K562 (cell line): ENCODE results near the gene LYPD3.

Experiments
- FOXA1 ChIP-seq: fragments of 450-650 bp; IDR thresholded peaks from 2 replicates; pipeline ENCODE4 v1.6.1; 2016; ENCODE audit warnings: mild to moderate bottlenecking, borderline replicate concordance
- NBN ChIP-seq: fragments of 450-650 bp; IDR thresholded peaks from 2 replicates; pipeline ENCODE4 v1.6.1; 2016; ENCODE audit warnings: low read depth, mild to moderate bottlenecking
- SP1 ChIP-seq: sonication (generic); formaldehyde crosslinking; IDR thresholded peaks from 2 replicates; pipeline ENCODE4 v1.8.1; 2022; ENCODE audit warnings: mild to moderate bottlenecking, missing genetic modification reagents
- ZNF561 ChIP-seq: fragments of 450-650 bp; formaldehyde crosslinking; conservative IDR thresholded peaks from 2 replicates; pipeline ENCODE4 v1.4.0; 2020; ENCODE audit warnings: mild to moderate bottlenecking, moderate library complexity
- TF ChIP-seq, protein P1 (sequence below), 3 experiments: IDR thresholded peaks in 2 of 3; conservative IDR thresholded peaks in 1 of 3; 2 replicates each; pipeline ENCODE4 v1.5.1; 2011 to 2012; ENCODE audit warnings: low read length in 3 of 3, mild to moderate bottlenecking in 3 of 3, control low read depth in 2 of 3, improper control_type of control experiment in 1 of 3, inconsistent platforms in 1 of 3, low read depth in 1 of 3, mixed read lengths in 1 of 3, moderate library complexity in 1 of 3; ENCODE audit not compliant: insufficient read depth in 2 of 3

DNA sequence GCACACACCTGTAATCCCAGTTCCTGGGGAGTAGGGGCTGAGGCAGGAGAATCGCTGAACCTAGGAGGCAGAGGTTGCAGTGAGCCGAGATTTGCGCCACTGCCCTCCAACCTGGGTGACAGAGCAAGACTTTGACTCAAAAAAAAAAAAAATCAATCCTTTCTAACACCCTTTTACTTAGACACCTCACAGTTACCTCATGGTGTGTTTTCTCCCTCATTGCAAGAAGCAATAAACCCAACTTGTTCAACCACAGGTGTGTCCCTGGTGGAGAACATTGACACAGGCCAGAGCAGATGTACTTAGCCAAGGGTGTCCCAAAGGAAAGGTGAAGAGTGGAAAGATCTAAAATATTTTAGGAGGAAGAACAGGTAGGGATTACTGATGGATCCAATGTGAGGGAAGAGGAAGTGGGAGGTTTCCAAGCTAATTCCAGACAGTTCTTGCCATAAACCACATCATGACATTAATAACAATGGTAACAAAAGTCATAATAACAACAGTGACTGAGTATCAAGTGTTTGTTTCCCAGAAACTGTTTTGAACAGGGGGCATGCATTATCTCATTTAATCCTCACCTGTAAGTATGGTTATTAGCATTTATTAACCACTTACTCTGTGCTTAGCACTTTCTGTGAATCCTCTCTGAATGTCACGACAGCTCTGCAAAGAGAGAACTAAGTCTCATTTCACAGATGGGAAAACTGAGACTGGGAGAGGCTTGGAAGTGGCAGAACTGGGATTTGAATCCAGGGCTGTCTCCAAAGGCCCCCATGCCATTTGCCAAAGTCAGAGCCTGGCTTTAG lies 3.1 kb upstream of the LYPD3 start:
- no peak for TF ChIP-seq ZNF561 (CRISPR knock-in tag)
- no peak for TF ChIP-seq SP1 (CRISPR knock-in tag)
- TF ChIP-seq, protein P1, sequence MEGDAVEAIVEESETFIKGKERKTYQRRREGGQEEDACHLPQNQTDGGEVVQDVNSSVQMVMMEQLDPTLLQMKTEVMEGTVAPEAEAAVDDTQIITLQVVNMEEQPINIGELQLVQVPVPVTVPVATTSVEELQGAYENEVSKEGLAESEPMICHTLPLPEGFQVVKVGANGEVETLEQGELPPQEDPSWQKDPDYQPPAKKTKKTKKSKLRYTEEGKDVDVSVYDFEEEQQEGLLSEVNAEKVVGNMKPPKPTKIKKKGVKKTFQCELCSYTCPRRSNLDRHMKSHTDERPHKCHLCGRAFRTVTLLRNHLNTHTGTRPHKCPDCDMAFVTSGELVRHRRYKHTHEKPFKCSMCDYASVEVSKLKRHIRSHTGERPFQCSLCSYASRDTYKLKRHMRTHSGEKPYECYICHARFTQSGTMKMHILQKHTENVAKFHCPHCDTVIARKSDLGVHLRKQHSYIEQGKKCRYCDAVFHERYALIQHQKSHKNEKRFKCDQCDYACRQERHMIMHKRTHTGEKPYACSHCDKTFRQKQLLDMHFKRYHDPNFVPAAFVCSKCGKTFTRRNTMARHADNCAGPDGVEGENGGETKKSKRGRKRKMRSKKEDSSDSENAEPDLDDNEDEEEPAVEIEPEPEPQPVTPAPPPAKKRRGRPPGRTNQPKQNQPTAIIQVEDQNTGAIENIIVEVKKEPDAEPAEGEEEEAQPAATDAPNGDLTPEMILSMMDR (IDR thresholded peaks at IDR 0.05 in 2 of 3, conservative IDR thresholded peaks at IDR 0.05 in 1 of 3; ENCODE audit: insufficient read depth in 2 of 3, low read depth in 1 of 3, low read length in 3 of 3), result no peak
- TF ChIP-seq FOXA1, result no peak
- no peak for TF ChIP-seq NBN
